Head of caudate nucleus (tissue), 42 donors: Measurements from ENCODE around the gene DNAJC8.

Experiments used
- DNase-seq, 42 donors: peaks; one replicate each; pipeline versions ENCODE4 v3.0.0 to v3.0.0-alpha.2; 2020 to 2021; ENCODE audit warnings: mixed read lengths in 7 of 42
- intact Hi-C: fragments of 100-400 bp; cut with DNase I; formaldehyde crosslinking; loops from one replicate; pipeline ENCODE4 v1.15.0; 2022

Gene DNAJC8

GRCh38 chr1:28156821-28157220 is 76.0 kb downstream of the DNAJC8 start:
- intact Hi-C loops: loop anchor here (10.0 kb wide), 1 partner anchor 62 kb away; no protein-coding TSS in a partner anchor
- DNase-seq: peak in 12 of 42 donors; percentile 20 to 64 (median 37)

- intact Hi-C loops: loop anchor here (10.0 kb wide), 1 partner anchor 61 kb away; no protein-coding TSS in a partner anchor
- DNase-seq: no peak
Measured at GRCh38 chr1:28155628-28156027, 77.2 kb downstream of the DNAJC8 start.

- no peak for DNase-seq
- intact Hi-C loops: loop anchor here (10.0 kb wide), 1 partner anchor 59 kb away; no protein-coding TSS in a partner anchor
Measured at GRCh38 chr1:28154078-28154594, 78.7 kb downstream of the DNAJC8 start.
